Activated T-helper 1 cell treated with anti-CD3 and anti-CD28 coated beads, Interleukin-2, amount 50 U/mL, for 16 hours (primary cell): Measurements from ENCODE around the gene ZAP70.
"Not testable (repeated sequence)": the region's sequence is repeated elsewhere in the genome, so short reads cannot be mapped to it uniquely, and the experiment has no call there.

Experiments
- DNase-seq, 2 donors: peaks; one replicate each; pipeline ENCODE4 v3.0.0-alpha.2; 2020; ENCODE audit warnings: low read depth in 1 of 2, low spot score in 1 of 2

The ZAP70 gene

DNA sequence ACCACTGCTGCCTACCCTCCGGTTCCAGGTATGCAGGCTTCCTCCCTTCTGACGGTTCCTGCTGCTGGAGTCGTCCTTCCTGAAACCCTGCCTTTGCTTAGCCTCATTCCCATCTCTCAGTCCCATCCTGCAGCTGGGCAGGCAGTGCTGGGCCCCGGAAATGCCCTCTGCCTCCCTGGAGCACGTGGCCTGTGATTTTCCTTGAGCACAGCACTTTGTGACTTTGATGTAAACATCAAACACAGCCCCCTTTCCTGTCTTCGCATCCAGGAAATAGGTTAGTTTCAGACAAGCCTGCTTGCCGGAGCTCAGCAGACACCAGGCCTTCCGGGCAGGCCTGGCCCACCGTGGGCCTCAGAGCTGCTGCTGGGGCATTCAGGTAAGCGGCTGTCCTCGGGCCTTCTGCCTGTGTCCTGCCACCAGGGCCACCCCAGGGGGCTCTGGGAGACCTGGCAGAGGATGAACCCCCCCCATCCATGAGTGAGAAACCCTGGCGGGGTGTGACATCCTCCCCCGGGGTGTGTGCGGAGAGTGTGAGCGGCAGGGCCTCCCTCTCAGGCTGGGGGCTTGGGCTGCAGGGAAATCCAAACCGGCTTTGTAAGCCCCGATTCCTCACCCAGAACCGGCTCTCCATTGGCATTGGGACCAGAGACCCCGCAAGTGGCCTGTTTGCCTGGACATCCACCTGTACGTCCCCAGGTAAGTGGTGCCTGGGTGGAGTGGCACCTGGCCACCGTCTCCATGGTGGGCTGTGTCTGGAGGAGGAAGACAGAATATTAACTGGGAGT, at the start of gene ZAP70:
Gene ZAP70 (plus strand): TSS at position 281 of the 788 bp plus-strand sequence. CDS start 10,461 bp downstream, outside the sequence.
- peak; percentile 32 to 35 for DNase-seq

GRCh38 chr2:97663626-97663961, 49.8 kb upstream of the ZAP70 start:
- DNase-seq, result no peak

DNA sequence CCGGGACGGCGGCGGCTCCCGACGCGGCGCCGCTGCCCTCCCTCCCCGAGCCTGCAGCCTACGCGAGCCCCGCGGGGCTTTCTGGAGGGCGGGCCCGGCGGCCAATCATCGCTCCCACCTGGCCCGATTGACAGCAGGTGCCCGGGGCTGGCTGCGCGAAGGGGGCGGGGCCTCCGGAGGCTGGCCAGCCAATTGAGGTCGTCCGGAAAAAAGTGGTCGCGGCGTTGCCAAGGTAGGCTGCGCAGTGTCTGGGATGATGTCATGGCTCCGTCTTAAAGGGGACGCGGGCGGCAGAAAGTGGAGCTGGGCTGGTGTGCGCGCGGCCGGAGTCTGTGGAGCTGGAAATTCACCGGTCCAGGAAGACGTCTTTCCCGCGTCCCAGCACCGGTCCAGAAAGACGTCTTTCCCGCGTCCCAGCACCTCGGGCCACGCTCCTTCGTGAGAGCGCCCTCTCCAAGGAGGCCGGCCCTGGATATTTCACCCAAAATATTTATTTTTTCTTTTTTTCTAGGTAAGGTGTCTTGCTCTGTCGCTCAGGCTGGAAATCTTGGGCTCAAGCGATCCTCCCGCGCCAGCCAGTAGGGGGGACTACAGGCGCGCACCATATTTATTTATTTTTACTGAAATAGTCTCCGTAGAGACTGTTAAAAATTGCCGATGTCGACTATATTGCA, 49.3 kb upstream of the ZAP70 start, which contains the start of gene ACTR1B:
Gene ACTR1B (minus strand): TSS at position 83 of the 674 bp plus-strand sequence. CDS start 154 bp downstream, outside the sequence.
- peak; percentile 91 to 97 for DNase-seq

DNA sequence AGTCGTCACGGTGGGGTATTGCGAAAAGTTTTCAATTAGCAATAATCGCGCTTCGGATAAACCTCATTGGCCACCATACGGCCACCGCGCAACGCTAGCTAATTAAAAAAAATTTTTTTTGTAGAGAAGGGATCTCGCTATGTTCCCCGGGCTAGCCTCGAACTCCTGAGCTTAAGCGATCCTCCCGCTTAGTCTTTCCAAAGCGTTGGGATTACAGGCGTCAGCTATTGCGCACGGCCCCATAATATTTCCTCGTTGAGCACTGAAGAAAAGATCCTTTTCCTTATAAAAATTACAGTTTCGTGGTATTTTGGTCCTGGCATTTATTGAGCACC, 48.8 kb upstream of the ZAP70 start:
- no peak for DNase-seq

GRCh38 chr2:97669448-97669847, 43.9 kb upstream of the ZAP70 start, which contains the start of gene C2orf92:
Gene C2orf92, plus strand, starts transcription at chr2:97669713. Its CDS starts 76 bp downstream, at chr2:97669789.
- DNase-seq, result no peak

DNA sequence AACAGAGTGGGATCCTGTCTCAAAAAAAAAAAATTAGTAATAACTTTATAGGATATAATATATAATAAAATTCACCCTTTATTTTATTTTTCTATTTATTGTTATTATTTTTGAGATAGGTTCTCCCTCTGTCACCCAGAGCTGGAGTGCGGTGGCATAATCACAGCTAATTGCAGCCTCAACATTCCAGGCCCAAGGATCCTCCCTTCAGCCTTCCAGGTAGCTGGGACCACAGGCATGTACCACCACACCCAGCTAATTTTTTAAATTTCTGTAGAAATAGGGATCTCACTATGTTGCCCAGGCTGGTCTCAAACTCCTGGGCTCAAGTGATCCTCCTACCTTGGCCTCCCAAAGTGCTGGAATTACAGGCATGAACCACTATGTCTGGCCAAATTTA, 42.9 kb upstream of the ZAP70 start:
- no peak for DNase-seq

DNA sequence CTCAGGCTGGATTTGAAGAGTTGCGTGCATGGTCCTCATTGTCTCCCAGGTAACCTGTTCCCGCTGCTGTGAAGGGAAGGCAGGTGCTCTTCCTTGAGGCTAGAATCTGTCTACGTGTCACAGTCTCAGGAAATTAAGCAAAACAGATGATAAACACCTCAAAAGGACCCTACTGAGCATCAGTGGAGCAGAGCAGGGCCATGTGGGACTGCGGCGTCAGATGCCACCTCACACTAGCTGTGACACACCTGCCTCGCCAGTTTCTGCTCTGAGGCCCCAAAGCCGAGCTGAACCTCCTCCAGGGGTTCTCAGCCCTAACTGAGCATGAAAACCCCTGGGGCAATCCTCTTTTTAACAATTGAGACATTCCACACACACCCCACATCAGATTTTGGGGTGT, 41.9 kb upstream of the ZAP70 start:
- DNase-seq, result no peak

GRCh38 chr2:97672606-97673140, 40.7 kb upstream of the ZAP70 start:
- DNase-seq, result not testable (repeated sequence)

DNA sequence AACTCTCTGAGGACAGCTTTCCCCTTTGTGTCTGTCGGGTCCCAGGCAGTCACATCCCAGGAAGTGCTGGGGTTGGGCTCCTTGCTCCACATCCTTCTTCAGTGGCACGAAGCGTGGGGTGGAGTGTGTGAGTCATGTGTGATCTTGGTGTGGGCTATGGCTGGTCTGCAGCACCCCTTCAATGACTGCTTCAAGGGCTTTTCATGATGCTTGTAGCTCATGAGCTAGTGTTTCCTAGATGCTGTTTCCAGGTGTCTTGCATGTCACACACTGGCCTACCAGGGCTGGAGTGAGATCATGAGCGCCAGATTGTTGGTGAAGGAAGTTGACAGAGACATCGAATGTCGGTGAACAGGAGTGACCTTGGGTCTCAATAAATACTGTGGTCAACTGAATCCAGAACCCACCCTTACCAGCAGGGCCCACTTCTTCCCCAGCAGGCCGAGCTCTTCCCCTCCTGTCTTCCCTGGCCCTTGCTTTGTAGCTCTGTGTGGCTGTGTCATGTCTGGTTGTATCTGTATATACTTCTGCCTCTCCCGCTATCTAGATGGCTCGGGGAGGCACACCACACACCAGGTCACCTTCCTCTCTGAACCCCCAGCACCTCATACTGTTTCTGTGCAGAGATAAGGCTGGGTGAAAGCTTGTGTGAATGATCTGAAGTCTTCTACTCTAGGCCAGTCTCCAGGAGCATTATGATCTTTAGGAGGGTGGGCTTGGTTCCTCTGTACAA, 40.0 kb upstream of the ZAP70 start:
- DNase-seq, result no peak

GRCh38 chr2:97673915-97674283, 39.5 kb upstream of the ZAP70 start:
- DNase-seq, result no peak

GRCh38 chr2:97675430-97676113, 37.8 kb upstream of the ZAP70 start:
- DNase-seq, result no peak

- DNase-seq, result no peak
Measured at GRCh38 chr2:97676620-97677019, 36.8 kb upstream of the ZAP70 start.

GRCh38 chr2:97677480-97677879, 35.9 kb upstream of the ZAP70 start:
- DNase-seq, result no peak

- DNase-seq, result no peak
Measured at GRCh38 chr2:97678298-97678697, 35.1 kb upstream of the ZAP70 start.

GRCh38 chr2:97687235-97687634, 26.1 kb upstream of the ZAP70 start:
- DNase-seq, result not testable (repeated sequence)

- no peak for DNase-seq
Measured at GRCh38 chr2:97688062-97688827, 25.1 kb upstream of the ZAP70 start.

DNA sequence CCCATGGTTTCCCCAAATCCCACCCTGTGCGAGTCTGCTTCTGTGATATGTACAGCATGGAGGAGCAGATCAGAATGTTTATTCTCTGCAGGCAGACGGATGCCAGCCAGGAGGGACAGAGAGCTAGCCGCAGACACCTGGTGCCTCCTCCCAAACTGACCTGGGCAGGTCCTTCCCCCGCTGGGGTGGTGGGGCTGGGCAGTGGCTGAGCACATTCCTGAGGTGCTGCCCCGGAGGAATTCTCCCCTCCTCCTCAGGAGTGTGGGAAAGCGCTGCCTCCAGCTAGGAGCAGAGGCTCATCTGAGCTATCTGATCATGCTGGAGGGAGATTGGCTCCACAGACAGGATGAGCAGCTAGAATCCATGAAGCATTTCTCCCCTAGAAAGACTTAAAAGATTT, 22.2 kb upstream of the ZAP70 start:
- DNase-seq, result no peak

GRCh38 chr2:97693476-97693875, 19.9 kb upstream of the ZAP70 start:
- no peak for DNase-seq

DNA sequence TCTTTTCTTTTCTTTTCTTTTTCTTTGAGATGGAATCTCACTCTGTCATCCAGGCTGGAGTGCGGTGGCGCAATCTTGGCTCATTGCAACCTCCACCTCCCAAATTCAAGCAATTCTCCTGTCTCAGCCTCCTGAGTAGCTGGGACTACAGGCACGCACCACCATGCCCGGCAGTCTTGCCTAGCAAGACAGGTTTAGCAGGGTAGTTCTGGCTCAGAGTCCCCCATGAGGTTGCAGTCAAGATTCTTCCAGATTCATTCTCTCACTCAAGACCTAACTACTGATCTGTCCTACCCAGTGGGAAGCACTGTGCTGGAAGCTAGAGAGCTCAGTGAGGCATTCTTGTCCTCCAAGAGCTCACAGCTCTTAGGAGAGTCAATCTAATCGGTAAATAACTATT, 17.6 kb upstream of the ZAP70 start:
- DNase-seq, result no peak
